HG02588 (cell line): ENCODE measurements around the gene PSMC3.

Experiments
- ATAC-seq: cut with Tn5 transposase; IDR thresholded peaks from one replicate; pipeline ENCODE4 v1.9.1; 2021; ENCODE audit warnings: mild to moderate bottlenecking, moderate library complexity; ENCODE audit not compliant: unreplicated experiment

Gene PSMC3

GRCh38 chr11:47443817-47444216 is 17.6 kb upstream of the PSMC3 start:
- no peak for ATAC-seq

- ATAC-seq: no peak
Measured at GRCh38 chr11:47443028-47443700, 16.9 kb upstream of the PSMC3 start.

GRCh38 chr11:47442514-47442913 is 16.3 kb upstream of the PSMC3 start:
- ATAC-seq: no peak

- ATAC-seq: no peak
Measured at GRCh38 chr11:47441421-47441820, 15.2 kb upstream of the PSMC3 start.

GRCh38 chr11:47440054-47440476 is 13.8 kb upstream of the PSMC3 start:
- ATAC-seq: no peak

GRCh38 chr11:47438721-47439120 is 12.5 kb upstream of the PSMC3 start:
- no peak for ATAC-seq

GRCh38 chr11:47437746-47438418 is 11.6 kb upstream of the PSMC3 start:
- ATAC-seq: no peak

GRCh38 chr11:47437218-47437745 is 11.0 kb upstream of the PSMC3 start:
- no peak for ATAC-seq

DNA sequence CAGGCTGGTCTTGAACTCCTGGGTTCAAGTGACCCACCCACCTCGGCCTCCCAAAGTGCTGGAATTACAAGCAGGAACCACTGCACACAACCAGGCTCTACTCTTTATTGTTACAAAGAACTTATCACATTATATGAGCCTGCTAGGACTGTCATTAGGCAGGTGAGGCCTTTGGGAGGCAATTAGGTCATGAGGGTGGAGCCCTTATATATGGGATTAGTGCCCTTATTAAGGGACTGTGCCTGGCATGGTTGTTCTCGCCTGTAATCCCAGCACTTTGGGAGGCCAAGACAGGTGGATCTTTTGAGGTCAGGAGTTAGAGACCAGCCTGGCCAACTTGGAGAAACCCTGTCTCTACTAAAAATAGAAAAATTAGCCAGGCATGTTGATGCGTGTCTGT is 10.5 kb upstream of the PSMC3 start:
- ATAC-seq: no peak

DNA sequence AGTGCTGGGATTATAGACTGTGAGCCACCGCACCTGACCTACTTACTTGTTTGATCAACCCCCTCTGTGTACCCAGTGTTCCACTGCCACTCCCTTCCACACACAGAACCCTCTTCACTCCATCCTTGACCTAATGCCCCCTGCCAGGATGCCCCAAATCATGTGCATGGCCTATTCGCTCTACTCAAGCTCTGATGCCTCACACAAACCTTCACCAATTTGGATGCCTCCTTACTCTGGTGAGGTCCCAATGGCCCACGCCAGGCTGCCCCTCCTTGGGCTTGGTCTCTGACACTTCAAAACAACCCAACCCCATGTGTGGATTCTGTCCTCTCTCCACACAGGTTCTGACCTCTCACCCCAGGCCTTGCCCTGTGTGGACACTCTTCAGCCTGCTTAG is 9.4 kb upstream of the PSMC3 start:
- ATAC-seq: no peak

- no peak for ATAC-seq
Measured at GRCh38 chr11:47434011-47434786, 8.0 kb upstream of the PSMC3 start.

- ATAC-seq: no peak
Measured at GRCh38 chr11:47433157-47433556, 6.9 kb upstream of the PSMC3 start.

DNA sequence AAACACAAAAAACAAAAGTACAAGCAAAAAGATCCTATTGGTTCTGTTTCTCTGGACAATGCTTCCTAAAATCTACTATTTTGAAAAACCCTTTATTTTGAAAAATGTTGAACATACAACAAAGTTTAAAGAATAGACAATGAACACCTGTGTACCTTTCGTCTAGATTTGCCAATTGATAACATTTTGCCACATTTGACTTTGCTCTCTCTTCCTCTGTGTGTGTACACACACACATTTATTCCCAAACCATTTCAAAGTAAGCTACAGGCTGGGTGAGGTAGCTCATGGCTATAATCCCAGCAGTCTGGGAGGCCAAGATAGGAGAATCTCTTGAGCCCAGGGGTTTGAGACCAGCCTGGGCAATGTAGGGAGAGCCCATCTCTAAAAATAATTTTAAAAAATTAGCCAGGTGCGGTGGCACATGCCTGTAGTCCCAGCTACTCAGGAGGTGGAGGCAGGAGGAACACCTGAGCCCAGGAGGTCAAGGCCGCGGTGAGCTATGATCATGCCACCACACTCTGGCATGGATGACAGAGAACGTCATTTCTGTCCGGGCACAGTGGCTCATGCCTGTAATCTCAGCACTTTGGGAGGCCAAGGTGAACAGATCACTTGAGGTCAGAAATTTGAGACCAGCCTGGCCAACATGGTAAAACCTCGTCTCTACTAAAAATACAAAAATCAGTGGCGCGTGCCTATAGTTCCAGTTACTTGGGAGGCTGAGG is 5.3 kb upstream of the PSMC3 start:
- ATAC-seq: no peak

DNA sequence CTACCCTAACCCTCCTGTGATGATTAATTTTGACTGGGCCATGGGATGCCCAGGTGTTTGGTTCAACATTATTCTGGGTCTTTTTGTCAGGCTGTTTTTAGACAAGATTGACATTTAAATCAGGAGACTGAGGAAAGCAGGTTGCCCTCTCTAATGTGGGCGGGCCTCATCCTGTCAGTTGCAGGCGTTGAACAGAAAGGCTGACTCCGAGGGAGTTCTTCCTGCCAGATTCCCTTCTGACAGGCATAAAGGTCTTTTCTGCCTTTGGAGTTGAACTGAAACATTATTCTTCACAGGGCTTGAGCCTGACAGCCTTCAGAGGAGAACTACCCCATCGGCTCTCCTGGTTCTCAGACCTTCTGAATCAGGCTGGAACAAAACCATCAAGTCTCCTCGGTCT is 4.3 kb upstream of the PSMC3 start:
- no peak for ATAC-seq

DNA sequence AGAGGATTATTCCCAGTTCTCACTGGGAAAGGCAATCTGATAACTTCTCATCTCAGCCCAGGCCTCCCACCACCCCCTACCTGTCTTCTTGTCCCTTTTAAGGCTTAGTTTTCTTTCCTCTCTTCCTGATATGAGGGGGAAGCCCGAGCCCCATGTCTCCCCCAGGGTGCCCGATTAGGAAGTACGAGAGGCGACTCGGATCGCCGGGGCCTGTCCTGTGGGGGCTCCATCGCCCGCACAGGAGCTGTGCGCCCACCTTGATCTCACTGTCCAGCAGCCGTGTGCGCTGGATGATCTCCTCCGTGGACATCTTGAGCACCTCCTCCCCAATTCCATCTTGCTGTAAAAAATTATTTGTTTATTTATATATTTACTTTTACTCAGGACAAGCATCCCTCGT is 628 bp downstream of the PSMC3 start:
- ATAC-seq: no peak

DNA sequence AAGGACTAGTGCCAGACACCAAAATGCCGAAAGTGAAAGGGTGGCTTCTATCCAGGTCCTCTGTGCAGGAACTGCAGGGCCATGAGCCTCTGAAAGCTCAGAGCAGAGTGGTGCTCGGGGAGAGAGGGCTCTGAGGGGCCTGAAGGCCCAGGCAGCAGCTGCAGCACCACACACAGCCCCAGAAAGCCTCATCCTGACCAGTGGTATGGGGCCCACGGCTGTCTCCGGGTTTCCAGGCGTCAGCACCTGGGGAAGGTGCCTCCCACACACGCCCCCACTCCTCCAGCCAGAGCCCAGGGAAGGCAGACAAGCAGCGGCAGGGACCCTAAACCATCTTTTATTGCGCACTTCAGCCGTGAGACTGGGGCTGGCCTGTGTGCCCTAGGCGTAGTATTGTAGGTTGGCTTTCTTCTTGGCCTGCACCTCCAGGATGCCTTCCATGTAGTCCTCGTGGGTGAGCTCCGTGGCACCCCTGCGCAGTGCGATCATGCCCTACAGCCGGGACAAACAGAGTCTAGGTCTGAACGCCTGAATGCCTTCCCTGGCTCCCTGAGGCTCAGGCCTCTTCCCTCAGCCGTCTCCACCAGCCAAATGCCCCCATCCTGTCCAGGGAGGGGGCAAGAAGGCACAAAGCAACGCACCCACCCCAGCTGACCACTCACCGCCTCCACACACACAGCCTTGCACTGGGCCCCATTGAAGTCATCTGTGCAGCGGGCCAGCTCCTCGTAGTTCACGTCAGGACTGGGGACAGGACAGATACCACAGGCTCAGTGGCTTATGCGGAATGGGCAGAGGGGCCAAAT is 7.6 kb downstream of the PSMC3 start:
- no peak for ATAC-seq

GRCh38 chr11:47417712-47418111 is 8.5 kb downstream of the PSMC3 start:
- ATAC-seq: no peak

DNA sequence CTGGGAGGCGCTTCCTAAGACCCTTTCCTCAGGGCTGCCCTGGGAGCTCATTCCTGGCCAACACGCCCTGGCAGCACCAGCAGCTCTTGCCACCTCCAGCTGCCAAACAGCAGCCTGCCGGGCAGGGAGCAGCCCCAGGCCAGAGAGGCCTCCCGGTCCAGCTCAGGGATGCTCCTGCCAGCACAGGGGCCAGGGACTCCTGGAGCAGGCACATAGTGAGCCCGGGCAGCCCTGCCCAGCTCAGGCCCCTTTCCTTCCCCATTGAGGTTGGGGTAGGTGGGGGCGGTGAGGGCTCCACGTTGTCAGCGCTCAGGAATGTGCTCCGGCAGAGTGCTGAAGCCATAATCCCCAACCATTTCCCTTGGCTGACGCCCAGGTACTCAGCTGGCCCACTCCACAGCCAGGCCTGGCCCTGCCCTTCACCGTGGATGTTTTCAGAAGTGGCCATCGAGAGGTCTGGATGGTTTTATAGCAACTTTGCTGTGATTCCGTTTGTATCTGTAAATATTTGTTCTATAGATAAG is 10.2 kb downstream of the PSMC3 start:
- no peak for ATAC-seq

DNA sequence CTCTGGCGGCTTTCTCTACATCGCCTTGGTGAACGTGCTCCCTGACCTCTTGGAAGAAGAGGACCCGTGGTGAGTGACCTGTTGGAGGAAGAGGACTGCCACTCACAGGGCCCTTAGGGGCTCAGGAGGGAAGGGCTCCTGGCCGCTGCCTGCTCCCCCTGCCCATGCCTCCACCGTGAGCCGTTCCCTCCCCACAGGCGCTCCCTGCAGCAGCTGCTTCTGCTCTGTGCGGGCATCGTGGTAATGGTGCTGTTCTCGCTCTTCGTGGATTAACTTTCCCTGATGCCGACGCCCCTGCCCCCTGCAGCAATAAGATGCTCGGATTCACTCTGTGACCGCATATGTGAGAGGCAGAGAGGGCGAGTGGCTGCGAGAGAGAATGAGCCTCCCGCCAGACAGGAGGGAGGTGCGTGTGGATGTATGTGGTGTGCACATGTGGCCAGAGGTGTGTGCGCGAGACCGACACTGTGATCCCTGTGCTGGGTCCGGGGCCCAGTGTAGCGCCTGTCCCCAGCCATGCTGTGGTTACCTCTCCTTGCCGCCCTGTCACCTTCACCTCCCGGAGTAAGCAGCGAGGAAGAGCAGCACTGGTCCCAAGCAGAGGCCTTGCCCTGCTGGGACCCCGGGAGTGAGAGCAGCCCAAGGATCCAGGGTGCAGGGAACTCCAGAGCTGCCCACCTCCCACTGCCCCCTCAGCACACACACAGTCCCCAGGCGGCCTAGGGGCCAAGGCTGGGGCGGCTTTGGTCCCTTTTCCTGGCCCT is 11.0 kb downstream of the PSMC3 start:
- no peak for ATAC-seq
